OCI-LY3 (cell line): ENCODE results near the gene AFF2.

Experiments
- CTCF ChIP-seq: fragments of 200-600, 300-600 bp; sonication (generic); IDR thresholded peaks from 2 replicates; pipeline ENCODE4 v1.5.1; 2014; ENCODE audit warnings: antibody characterized with exemption, low read length, low read depth
- EZH2phosphoT487 ChIP-seq: fragments of 200-600 bp; shearing (Covaris generic); IDR thresholded peaks from 2 replicates; pipeline ENCODE4 v1.6.1; 2018; ENCODE audit warnings: antibody characterized with exemption, mixed run types, low read depth

DNA sequence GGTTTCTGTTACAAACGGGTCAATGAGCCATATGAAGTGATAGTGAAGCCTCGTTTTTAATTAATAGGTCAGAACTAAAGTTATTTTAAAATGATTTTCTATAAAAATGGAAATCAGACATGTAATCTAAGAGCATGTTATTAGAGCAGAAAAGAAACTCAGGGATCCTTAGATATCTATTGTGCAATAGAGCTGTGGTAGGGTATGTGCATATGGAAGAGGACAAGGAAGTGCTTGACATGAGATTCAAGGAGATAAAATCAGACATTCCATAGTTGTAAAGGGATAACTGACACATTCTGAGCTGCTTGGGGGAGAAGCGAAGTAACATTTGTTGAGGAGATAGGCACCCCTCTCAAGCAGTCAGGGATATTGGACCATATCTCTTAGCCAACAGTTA is 143.0 kb downstream of the AFF2 start:
- no peak for TF ChIP-seq CTCF
- no peak for TF ChIP-seq EZH2phosphoT487
